Spleen (tissue), 7 donors: ENCODE measurements around the gene GRID2.

Experiments used
- POLR2A ChIP-seq, 3 donors: fragments of 450-650 bp; IDR thresholded peaks; one replicate each; pipeline ENCODE4 v1.5.1; 2017; ENCODE audit warnings: antibody characterized with exemption in 3 of 3, mild to moderate bottlenecking in 1 of 3
- POLR2AphosphoS5 ChIP-seq, 3 donors: sonication (generic); formaldehyde crosslinking; IDR thresholded peaks; one replicate each; pipeline ENCODE4 v1.5.1; 2017; ENCODE audit warnings: antibody characterized with exemption in 3 of 3
- TF ChIP-seq, protein P1 (sequence below), 11 experiments: fragments of 200-600 bp in 7 of 11; fragments of 450-650 bp in 4 of 11; sonication (generic) in 4 of 11; IDR thresholded peaks in 8 of 11; conservative IDR thresholded peaks in 3 of 11; 1 replicate in 7 of 11; 2 replicates in 4 of 11; pipeline versions ENCODE4 v1.4.0 to v1.8.0; 2016 to 2021; ENCODE audit warnings: antibody characterized with exemption in 11 of 11, inconsistent platforms in 4 of 11, mild to moderate bottlenecking in 1 of 11
- donor health status: DM: no; HTN: no; CAD: no; lungs with moderate emphysema.
- donor health status: DM: no; HTN: no; CAD: no.
- donor health status: DM: no; HTN: no; CAD: no.

DNA sequence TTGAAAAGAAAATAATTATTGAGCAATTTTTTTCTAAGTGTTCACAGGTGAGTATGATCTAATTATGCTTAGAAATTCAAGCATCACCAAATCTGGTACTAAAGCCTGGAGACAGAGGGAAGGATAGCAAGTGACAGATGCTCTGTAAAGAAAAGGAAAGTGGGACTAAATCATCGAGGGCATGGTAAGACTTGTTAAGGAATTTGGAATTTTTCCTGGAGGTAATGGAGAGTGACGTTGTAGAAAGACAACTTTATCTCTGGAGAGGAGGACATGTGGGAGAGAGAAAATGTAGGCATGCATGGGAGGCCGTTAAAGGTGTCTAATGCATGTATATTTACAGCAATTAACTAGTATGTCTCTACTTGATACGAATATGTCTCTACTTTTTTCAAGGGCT, 1191.6 kb downstream of the GRID2 start:
- TF ChIP-seq, protein P1, sequence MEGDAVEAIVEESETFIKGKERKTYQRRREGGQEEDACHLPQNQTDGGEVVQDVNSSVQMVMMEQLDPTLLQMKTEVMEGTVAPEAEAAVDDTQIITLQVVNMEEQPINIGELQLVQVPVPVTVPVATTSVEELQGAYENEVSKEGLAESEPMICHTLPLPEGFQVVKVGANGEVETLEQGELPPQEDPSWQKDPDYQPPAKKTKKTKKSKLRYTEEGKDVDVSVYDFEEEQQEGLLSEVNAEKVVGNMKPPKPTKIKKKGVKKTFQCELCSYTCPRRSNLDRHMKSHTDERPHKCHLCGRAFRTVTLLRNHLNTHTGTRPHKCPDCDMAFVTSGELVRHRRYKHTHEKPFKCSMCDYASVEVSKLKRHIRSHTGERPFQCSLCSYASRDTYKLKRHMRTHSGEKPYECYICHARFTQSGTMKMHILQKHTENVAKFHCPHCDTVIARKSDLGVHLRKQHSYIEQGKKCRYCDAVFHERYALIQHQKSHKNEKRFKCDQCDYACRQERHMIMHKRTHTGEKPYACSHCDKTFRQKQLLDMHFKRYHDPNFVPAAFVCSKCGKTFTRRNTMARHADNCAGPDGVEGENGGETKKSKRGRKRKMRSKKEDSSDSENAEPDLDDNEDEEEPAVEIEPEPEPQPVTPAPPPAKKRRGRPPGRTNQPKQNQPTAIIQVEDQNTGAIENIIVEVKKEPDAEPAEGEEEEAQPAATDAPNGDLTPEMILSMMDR (IDR thresholded peaks at IDR 0.05 in 8 of 11, conservative IDR thresholded peaks at IDR 0.05 in 3 of 11): no peak
- TF ChIP-seq POLR2A (IDR thresholded peaks at IDR 0.05): no peak
- TF ChIP-seq POLR2AphosphoS5 (IDR thresholded peaks at IDR 0.05): no peak
